A673 (cell line): ENCODE data around the gene SHROOM2. TPM values are rescaled to one million over a fixed set of nuclear protein-coding genes. Genes with fewer than 3 reads are reported as not detected.

Experiments
- BruUV-seq: library from RNA; stranded (reverse); fragments of 400-500 nt; replicated peaks from 2 replicates; lab custom pipeline; 2021; lab: Mats Ljungman, UMichigan
- CTCF ChIA-PET: fragments of 300-600 bp; sonication (Branson Sonifier 250); formaldehyde crosslinking; loops from one replicate; lab custom pipeline; 2022; ENCODE audit warnings: antibody characterized with exemption; lab: Charles Lee
- POLR2A ChIA-PET: fragments of 300-600 bp; sonication (Branson Sonifier 250); formaldehyde crosslinking; loops from one replicate; lab custom pipeline; 2022; ENCODE audit warnings: antibody characterized with exemption; ENCODE audit not compliant: low non-redundant PET; lab: Charles Lee
- DNase-seq: peaks from one replicate; pipeline ENCODE4 v3.0.0-alpha.2; 2015; ENCODE audit warnings: low spot score
- H3K27ac ChIP-seq: fragments of 200-600 bp; sonication (generic); 2 replicates; pipeline ENCODE4 v1.5.1; 2016; ENCODE audit warnings: mixed run types, low read depth, mild to moderate bottlenecking, mixed read lengths, antibody characterized with exemption, low read length; ENCODE audit not compliant: poor library complexity, severe bottlenecking
- H3K27me3 ChIP-seq: fragments of 200-600 bp; sonication (generic); replicated peaks from 2 replicates; pipeline ENCODE4 v1.6.1; 2017; ENCODE audit warnings: mixed run types, low read depth, mild to moderate bottlenecking, mixed read lengths, antibody characterized with exemption, low read length; ENCODE audit not compliant: insufficient read depth, poor library complexity
- H3K36me3 ChIP-seq: fragments of 200-600 bp; sonication (generic); 2 replicates; pipeline ENCODE4 v1.6.1; 2016; ENCODE audit warnings: mixed run types, mild to moderate bottlenecking, mixed read lengths, antibody characterized with exemption, low read length; ENCODE audit not compliant: insufficient read depth, poor library complexity, severe bottlenecking
- H3K4me1 ChIP-seq: fragments of 200-600 bp; sonication (generic); 2 replicates; pipeline ENCODE4 v1.6.1; 2017; ENCODE audit warnings: mixed run types, mild to moderate bottlenecking, mixed read lengths, antibody characterized with exemption, low read length; ENCODE audit not compliant: insufficient read depth, poor library complexity, severe bottlenecking
- H3K4me3 ChIP-seq: fragments of 200-600 bp; sonication (generic); 2 replicates; pipeline ENCODE4 v1.5.1; 2016; ENCODE audit warnings: low read depth, mixed run types, mild to moderate bottlenecking, mixed read lengths, low read length; ENCODE audit not compliant: poor library complexity, severe bottlenecking
- H3K9me3 ChIP-seq: fragments of 200-600 bp; sonication (generic); 2 replicates; pipeline ENCODE4 v1.6.1; 2016; ENCODE audit warnings: mixed run types, low read depth, mild to moderate bottlenecking, mixed read lengths, antibody characterized with exemption, low read length; ENCODE audit not compliant: poor library complexity, severe bottlenecking
- EZH2 ChIP-seq: fragments of 200-600 bp; sonication (generic); IDR thresholded peaks from 2 replicates; pipeline ENCODE4 v1.6.1; 2017; ENCODE audit warnings: borderline replicate concordance, low read depth, mild to moderate bottlenecking, mixed read lengths, antibody characterized with exemption, low read length; ENCODE audit not compliant: poor library complexity, severe bottlenecking
- intact Hi-C: fragments of 100-400 bp; cut with micrococcal nuclease; formaldehyde crosslinking; loops from one replicate; pipeline ENCODE4 v1.10.0; 2022; ENCODE audit not compliant: unreplicated experiment
- total RNA-seq: library from RNA; stranded (reverse); gene quantifications from 2 replicates; pipeline ENCODE4 v1.2.3, GENCODE V29; 2021
- TF ChIP-seq, protein P1 (sequence below): fragments of 300-800, 200-600 bp; sonication (generic); conservative IDR thresholded peaks from 2 replicates; pipeline ENCODE4 v1.5.1; 2017; ENCODE audit warnings: low read depth, mild to moderate bottlenecking, antibody characterized with exemption, low read length, moderate library complexity, mixed read lengths

Gene SHROOM2
- total RNA-seq, 1 experiment from 2014 or later = 3.7 TPM

- POLR2A ChIA-PET = no interaction called here
- no peak for TF ChIP-seq EZH2
- TF ChIP-seq, protein P1, sequence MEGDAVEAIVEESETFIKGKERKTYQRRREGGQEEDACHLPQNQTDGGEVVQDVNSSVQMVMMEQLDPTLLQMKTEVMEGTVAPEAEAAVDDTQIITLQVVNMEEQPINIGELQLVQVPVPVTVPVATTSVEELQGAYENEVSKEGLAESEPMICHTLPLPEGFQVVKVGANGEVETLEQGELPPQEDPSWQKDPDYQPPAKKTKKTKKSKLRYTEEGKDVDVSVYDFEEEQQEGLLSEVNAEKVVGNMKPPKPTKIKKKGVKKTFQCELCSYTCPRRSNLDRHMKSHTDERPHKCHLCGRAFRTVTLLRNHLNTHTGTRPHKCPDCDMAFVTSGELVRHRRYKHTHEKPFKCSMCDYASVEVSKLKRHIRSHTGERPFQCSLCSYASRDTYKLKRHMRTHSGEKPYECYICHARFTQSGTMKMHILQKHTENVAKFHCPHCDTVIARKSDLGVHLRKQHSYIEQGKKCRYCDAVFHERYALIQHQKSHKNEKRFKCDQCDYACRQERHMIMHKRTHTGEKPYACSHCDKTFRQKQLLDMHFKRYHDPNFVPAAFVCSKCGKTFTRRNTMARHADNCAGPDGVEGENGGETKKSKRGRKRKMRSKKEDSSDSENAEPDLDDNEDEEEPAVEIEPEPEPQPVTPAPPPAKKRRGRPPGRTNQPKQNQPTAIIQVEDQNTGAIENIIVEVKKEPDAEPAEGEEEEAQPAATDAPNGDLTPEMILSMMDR = no peak
- CTCF ChIA-PET = interaction anchor here (0.7 kb wide), 1 partner anchor 20 kb away, joined by 4 read pairs; no protein-coding TSS in a partner anchor
- no peaks in the 10 kb centered on the region for H3K9me3 ChIP-seq
- H3K4me3 ChIP-seq = no peak overlapping the region
- BruUV-seq = no TSS peak
- DNase-seq = no peak
- H3K27ac ChIP-seq = no peak overlapping the region
- H3K27me3 ChIP-seq = no peaks in the 10 kb centered on the region
- intact Hi-C loops = no loop called here
- H3K36me3 ChIP-seq = no peaks in the 10 kb centered on the region
- peaks cover 4% of the 10 kb centered on the region for H3K4me1 ChIP-seq
Measured at GRCh38 chrX:9772943-9773342, 13.3 kb upstream of the SHROOM2 start.

DNA sequence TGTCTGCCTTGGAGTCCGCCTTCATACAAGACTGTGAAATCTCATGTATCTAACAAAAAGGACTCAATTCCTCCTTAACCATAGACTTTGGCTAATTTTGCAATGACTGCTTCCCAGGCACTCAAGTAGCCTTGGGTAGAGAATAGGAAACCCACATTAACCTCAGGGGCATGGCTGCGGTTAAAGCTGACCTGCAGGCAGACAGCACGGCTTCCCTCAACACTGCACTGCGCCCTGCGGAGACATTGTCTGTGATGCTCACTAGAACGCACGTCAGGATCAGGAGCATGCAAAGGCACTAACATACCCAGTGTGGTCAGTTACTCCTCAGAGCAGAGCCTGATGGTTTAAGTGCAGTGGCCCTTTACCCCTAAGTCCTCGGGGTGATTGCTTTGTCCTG is 10.3 kb upstream of the SHROOM2 start:
- no peak for TF ChIP-seq EZH2
- TF ChIP-seq, protein P1 = no peak
- CTCF ChIA-PET = no interaction called here
- H3K4me1 ChIP-seq = no peaks in the 10 kb centered on the region
- H3K36me3 ChIP-seq = no peaks in the 10 kb centered on the region
- intact Hi-C loops = no loop called here
- no peak overlapping the region for H3K4me3 ChIP-seq
- BruUV-seq = no TSS peak
- no peak overlapping the region for H3K27ac ChIP-seq
- H3K27me3 ChIP-seq = no peaks in the 10 kb centered on the region
- H3K9me3 ChIP-seq = no peaks in the 10 kb centered on the region
- DNase-seq = no peak
- POLR2A ChIA-PET = no interaction called here

DNA sequence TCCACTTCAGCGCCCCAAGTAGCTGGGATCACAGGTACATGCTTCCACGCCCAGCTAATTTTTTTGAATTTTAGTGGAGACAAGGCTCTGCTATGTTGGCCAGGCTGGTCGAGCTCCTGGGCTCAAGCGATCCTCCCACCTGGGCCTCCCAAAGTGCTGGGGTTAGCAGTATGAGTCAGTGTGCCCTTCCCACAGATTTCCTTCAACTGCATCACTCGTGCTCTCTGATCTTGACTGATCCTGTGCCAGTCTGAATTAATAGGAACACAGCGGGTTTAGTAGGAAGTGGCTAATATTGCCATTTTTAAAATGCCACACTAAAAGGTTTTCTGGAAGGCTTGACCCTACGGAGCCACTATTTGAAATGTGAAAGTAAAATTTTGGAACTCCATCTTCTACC is 4.3 kb upstream of the SHROOM2 start:
- intact Hi-C loops = no loop called here
- no peak for TF ChIP-seq EZH2
- TF ChIP-seq, protein P1 = no peak
- H3K27ac ChIP-seq = no peak overlapping the region
- no peaks in the 10 kb centered on the region for H3K9me3 ChIP-seq
- ChIA-PET POLR2A (no interaction called here), CTCF (no interaction called here)
- H3K4me1 ChIP-seq = no peaks in the 10 kb centered on the region
- BruUV-seq = no TSS peak
- H3K4me3 ChIP-seq = no peak overlapping the region
- H3K27me3 ChIP-seq = peaks cover 4% of the 10 kb centered on the region
- no peaks in the 10 kb centered on the region for H3K36me3 ChIP-seq
- no peak for DNase-seq
